Measurements from ENCODE around the gene PRR14.
A peak's percentile ranks its signal among the peaks of the same experiment; 100 is the strongest.

PRR14 gene

GRCh38 chr16:30656974-30657865, 6.5 kb downstream of the PRR14 start:
- in situ Hi-C loops (cut with HindIII; ENCODE audit: low pct_ligation_motif_present, low pct_unique_long_range_greater_than_20kb, low sequenced_read_pairs), result no loop called here
- no peak for DNase-seq

- DNase-seq, result peak; percentile 100
- in situ Hi-C loops (cut with HindIII; ENCODE audit: low pct_ligation_motif_present, low pct_unique_long_range_greater_than_20kb, low sequenced_read_pairs), result no loop called here
Measured at GRCh38 chr16:30657866-30658730, 7.3 kb downstream of the PRR14 start, which contains the start of gene FBRS. Gene FBRS, plus strand, starts transcription at chr16:30658431. Its CDS starts 1,088 bp downstream, at chr16:30659519.

DNA sequence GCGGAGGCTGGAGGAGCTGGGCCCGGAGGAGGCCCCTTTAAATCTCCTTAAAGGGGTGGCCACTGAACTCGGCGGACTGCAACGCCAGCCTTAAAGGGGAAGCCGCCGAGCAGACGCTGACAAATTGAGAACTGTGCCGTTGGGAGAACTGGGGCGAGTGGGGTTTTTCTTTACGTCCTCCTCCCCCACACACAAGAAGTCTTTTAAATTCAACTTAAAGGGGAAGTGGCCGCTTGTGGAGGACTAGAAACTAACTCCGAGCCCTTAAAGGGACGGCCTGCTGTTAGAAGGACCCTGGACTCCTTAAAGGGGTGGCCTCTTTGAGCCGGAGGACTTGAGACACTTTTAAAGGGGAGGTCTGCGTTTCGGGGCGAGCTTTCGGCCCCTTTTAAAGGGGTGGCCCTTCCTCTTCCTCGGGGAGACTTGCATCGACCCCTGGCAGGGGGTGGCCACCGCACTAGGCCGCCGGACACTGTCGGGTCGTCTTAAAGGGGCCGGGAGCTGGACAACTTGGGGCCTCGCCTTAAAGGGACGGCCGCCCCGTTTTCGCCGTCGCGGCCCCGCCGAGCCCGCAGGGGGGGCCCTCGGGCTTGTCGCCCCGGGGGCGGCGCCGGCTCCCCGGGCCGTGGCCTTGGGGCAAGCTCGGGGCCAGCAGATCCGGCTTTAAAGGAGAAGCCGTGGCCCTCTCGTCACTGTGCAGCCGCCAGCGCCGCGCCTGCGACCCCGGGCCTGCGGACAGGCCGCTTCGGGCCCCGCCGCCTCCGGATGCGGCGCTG, 8.2 kb downstream of the PRR14 start:
- in situ Hi-C loops (cut with HindIII; ENCODE audit: low pct_ligation_motif_present, low pct_unique_long_range_greater_than_20kb, low sequenced_read_pairs), result no loop called here
- peak; percentile 99 for DNase-seq

- in situ Hi-C loops (cut with HindIII; ENCODE audit: low pct_ligation_motif_present, low pct_unique_long_range_greater_than_20kb, low sequenced_read_pairs), result no loop called here
- DNase-seq, result no peak
Measured at GRCh38 chr16:30659507-30660423, 9.0 kb downstream of the PRR14 start.

GRCh38 chr16:30660424-30661261, 9.9 kb downstream of the PRR14 start:
- in situ Hi-C loops (cut with HindIII; ENCODE audit: low pct_ligation_motif_present, low pct_unique_long_range_greater_than_20kb, low sequenced_read_pairs), result no loop called here
- DNase-seq, result no peak

DNA sequence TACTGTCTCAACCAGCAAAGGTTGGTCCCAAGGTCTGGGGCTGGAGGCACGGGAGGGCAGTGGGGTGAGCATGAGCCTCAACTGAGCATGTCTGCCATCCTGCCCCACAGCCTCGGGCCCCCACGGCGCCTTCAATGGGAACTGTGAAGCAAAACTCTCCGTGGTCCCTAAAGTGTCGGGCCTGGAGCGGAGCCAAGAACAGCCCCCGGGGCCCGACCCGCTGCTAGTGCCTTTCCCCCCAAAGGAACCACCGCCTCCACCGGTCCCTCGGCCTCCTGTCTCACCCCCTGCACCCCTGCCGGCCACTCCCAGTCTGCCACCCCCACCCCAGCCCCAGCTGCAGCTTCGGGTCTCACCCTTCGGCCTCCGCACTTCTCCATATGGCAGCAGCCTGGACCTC, 11.7 kb downstream of the PRR14 start:
- in situ Hi-C loops (cut with HindIII; ENCODE audit: low pct_ligation_motif_present, low pct_unique_long_range_greater_than_20kb, low sequenced_read_pairs), result no loop called here
- no peak for DNase-seq

DNA sequence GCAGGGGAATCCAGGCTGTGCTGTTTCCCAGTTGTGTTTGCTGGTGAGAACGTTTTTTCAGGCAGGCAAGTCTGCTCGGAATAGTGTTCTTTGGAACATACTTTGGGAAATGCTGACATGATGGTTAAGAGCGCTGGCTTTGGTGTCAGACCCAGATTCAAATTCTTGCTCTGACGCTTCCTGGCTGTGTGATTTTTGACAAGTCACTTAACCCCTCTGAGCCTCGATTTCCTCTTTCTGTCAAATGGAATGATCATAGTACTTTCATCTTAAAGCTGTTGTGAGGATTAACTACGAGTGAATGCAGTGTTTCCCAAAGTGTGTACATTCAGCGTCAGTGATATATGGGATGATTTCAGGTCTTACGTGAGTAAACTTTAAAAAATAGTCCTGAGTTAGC, 12.3 kb downstream of the PRR14 start:
- in situ Hi-C loops (cut with HindIII; ENCODE audit: low pct_ligation_motif_present, low pct_unique_long_range_greater_than_20kb, low sequenced_read_pairs), result no loop called here
- DNase-seq, result no peak

DNA sequence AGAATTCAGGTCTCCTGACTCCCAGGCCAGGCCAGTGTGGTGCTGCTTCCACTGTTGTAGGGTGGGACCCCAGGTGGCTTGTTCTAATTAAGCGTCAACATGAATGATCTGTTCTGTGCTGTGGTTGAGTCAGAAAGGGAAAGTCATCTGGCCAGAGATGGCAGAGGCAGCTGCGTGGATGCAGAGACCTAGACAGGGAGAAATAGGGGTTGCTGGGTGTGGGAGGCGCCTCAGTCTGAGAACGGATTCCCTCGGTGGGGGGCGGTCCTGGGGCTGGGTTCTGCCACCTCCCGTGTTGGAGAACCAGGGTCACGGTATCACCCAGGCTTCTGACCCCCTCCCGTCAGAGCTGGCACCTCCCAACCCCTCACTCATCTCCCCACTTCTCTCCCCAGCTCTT, 13.1 kb downstream of the PRR14 start:
- no peak for DNase-seq
- in situ Hi-C loops (cut with HindIII; ENCODE audit: low pct_ligation_motif_present, low pct_unique_long_range_greater_than_20kb, low sequenced_read_pairs), result no loop called here

DNA sequence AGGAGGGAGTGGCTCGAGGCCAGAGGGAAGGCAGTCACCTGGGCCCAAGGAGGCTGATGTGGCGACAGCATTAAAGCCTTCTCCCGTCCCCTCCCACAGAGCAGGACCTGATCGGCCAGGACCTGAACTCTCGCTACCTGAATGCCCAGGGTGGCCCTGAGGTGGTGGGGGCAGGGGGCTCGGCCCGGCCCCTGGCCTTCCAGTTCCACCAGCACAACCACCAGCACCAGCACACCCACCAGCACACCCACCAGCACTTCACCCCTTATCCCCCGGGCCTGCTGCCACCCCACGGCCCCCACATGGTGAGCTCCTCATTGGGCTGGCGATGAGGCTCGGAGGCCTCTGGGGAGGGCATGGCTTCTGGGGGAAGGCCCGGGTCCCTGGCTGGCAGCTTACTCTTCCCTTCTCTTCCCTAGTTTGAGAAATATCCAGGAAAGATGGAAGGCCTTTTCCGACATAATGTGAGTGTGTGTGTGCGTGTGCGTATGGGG, 13.9 kb downstream of the PRR14 start:
- DNase-seq, result no peak
- in situ Hi-C loops (cut with HindIII; ENCODE audit: low pct_ligation_motif_present, low pct_unique_long_range_greater_than_20kb, low sequenced_read_pairs), result no loop called here

GRCh38 chr16:30665155-30665829, 14.5 kb downstream of the PRR14 start:
- no peak for DNase-seq
- in situ Hi-C loops (cut with HindIII; ENCODE audit: low pct_ligation_motif_present, low pct_unique_long_range_greater_than_20kb, low sequenced_read_pairs), result no loop called here

DNA sequence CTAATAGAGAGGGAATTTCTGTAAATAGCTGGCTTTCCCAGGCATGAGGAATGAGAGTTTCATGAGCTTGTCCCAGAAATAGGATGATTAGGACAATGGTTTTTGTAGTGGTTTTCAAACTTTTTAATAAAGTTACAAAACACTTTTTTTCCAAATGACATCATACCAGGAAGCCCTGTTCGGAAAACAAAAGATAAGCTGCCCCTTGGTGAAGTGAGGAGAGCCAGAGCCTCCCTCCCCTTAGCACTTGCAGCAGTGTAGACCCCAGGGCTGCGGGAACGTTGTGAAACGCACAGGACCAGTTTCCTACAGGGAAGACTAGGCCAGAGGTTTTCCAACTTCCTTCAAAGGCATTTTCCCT, 15.1 kb downstream of the PRR14 start:
- no peak for DNase-seq
- in situ Hi-C loops (cut with HindIII; ENCODE audit: low pct_ligation_motif_present, low pct_unique_long_range_greater_than_20kb, low sequenced_read_pairs), result no loop called here

DNA sequence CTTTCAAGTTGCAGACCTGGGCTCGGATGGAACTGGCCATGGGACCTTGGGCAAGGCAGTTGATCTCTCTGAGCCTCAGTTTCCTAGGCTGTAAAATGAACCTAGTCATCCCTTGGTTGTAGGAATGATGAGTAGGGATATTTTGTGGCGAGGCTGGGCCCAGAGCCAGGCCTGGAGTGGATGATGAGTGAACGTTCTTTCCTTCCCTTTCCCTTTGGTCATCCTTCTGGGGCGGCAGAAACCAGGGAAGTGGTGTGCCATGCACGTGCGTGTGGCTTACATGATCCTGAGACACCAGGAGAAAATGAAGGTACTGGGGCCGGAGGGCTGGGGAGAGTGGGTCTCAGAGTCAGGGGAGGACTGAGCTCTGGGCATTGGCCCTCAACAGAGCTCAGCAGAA, 15.9 kb downstream of the PRR14 start:
- in situ Hi-C loops (cut with HindIII; ENCODE audit: low pct_ligation_motif_present, low pct_unique_long_range_greater_than_20kb, low sequenced_read_pairs), result no loop called here
- DNase-seq, result no peak

- in situ Hi-C loops (cut with HindIII; ENCODE audit: low pct_ligation_motif_present, low pct_unique_long_range_greater_than_20kb, low sequenced_read_pairs), result no loop called here
- no peak for DNase-seq
Measured at GRCh38 chr16:30667361-30667905, 16.7 kb downstream of the PRR14 start.

- in situ Hi-C loops (cut with HindIII; ENCODE audit: low pct_ligation_motif_present, low pct_unique_long_range_greater_than_20kb, low sequenced_read_pairs), result no loop called here
- DNase-seq, result no peak
Measured at GRCh38 chr16:30668393-30668792, 17.6 kb downstream of the PRR14 start.

- in situ Hi-C loops (cut with HindIII; ENCODE audit: low pct_ligation_motif_present, low pct_unique_long_range_greater_than_20kb, low sequenced_read_pairs), result no loop called here
- no peak for DNase-seq
Measured at GRCh38 chr16:30669026-30669902, 18.5 kb downstream of the PRR14 start.

Measured in ACHN (cell line).